IMR-90 (cell line): ENCODE results near the gene POLD3. TPM values are rescaled to one million over a fixed set of nuclear protein-coding genes. Genes with fewer than 3 reads are reported as not detected.

Experiments used
- ATAC-seq: fragments of 200-7000 bp; cut with Tn5 transposase; 2 replicates; pipeline ENCODE4 v1.9.1; 2020; ENCODE audit warnings: low read depth, mild to moderate bottlenecking, moderate library complexity
- BruUV-seq: library from RNA; stranded (reverse); fragments of 400-500 nt; replicated peaks from 2 replicates; lab custom pipeline; 2021; lab: Mats Ljungman, UMichigan
- CTCF ChIA-PET: fragments of 300-600 bp; formaldehyde crosslinking; extraction: SDS; loops from one replicate; lab custom pipeline; 2021; ENCODE audit warnings: antibody characterized with exemption; lab: Yijun Ruan, JAX
- POLR2A ChIA-PET: fragments of 300-600 bp; sonication (Branson Sonifier 250); formaldehyde crosslinking; loops from one replicate; lab custom pipeline; 2022; ENCODE audit warnings: antibody characterized with exemption; ENCODE audit not compliant: unreplicated experiment; lab: Charles Lee
- DNase-seq: peaks from one replicate; pipeline ENCODE4 v3.0.0; 2013
- H2AFZ ChIP-seq: replicated peaks from 2 replicates; pipeline ENCODE3; 2013; ENCODE audit warnings: low read length, mild to moderate bottlenecking; ENCODE audit not compliant: poor library complexity
- H2AK5ac ChIP-seq: 2 replicates; pipeline ENCODE4 v1.6.1; 2013; ENCODE audit warnings: low read depth, low read length, inconsistent platforms
- H2AK9ac ChIP-seq: replicated peaks from 2 replicates; pipeline ENCODE3; 2013; ENCODE audit warnings: mild to moderate bottlenecking, low read depth, low read length, moderate library complexity; ENCODE audit not compliant: poor library complexity
- H2BK120ac ChIP-seq: 2 replicates; pipeline ENCODE4 v1.6.1; 2013; ENCODE audit warnings: low read depth, low read length, inconsistent platforms
- H2BK15ac ChIP-seq: 3 replicates; pipeline ENCODE4 v1.6.1; 2013; ENCODE audit warnings: low read depth, low read length, inconsistent platforms
- H2BK20ac ChIP-seq: 2 replicates; pipeline ENCODE4 v1.6.1; 2013; ENCODE audit warnings: low read depth, mild to moderate bottlenecking, inconsistent platforms, low read length, moderate library complexity
- H2BK5ac ChIP-seq: 2 replicates; pipeline ENCODE4 v1.6.1; 2013; ENCODE audit warnings: mild to moderate bottlenecking, low read depth, low read length, inconsistent platforms; ENCODE audit not compliant: poor library complexity, severe bottlenecking
- H3K14ac ChIP-seq: replicated peaks from 2 replicates; pipeline ENCODE4 v1.6.1; 2013; ENCODE audit warnings: low read depth, low read length, inconsistent platforms
- H3K18ac ChIP-seq: 2 replicates; pipeline ENCODE4 v1.6.1; 2013; ENCODE audit warnings: low read depth, low read length, control low read depth
- H3K23ac ChIP-seq: 2 replicates; pipeline ENCODE4 v1.6.1; 2013; ENCODE audit warnings: low read depth, low read length, inconsistent platforms
- H3K27ac ChIP-seq: 2 replicates; pipeline ENCODE4 v1.5.1; 2013; ENCODE audit warnings: mild to moderate bottlenecking, control low read depth, low read length; ENCODE audit not compliant: insufficient read depth
- H3K27me3 ChIP-seq: 2 replicates; pipeline ENCODE4 v1.6.1; 2013; ENCODE audit warnings: low read length; ENCODE audit not compliant: control insufficient read depth, insufficient read depth
- H3K36me3 ChIP-seq: 2 replicates; pipeline ENCODE4 v1.6.1; 2013; ENCODE audit warnings: low read length, mixed read lengths; ENCODE audit not compliant: control insufficient read depth, insufficient read depth
- H3K4ac ChIP-seq: 2 replicates; pipeline ENCODE4 v1.6.1; 2013; ENCODE audit warnings: low read depth, low read length, inconsistent platforms
- H3K4me1 ChIP-seq: 2 replicates; pipeline ENCODE4 v1.6.1; 2013; ENCODE audit warnings: low read length, mixed read lengths; ENCODE audit not compliant: control insufficient read depth, insufficient read depth
- H3K4me2 ChIP-seq: 2 replicates; pipeline ENCODE4 v1.6.1; 2013; ENCODE audit warnings: low read depth, mild to moderate bottlenecking, control low read depth, low read length, moderate library complexity
- H3K4me3 ChIP-seq: 2 replicates; pipeline ENCODE4 v1.5.1; 2013; ENCODE audit warnings: low read depth, mild to moderate bottlenecking, control low read depth, low read length, moderate library complexity; ENCODE audit not compliant: insufficient read depth
- H3K56ac ChIP-seq: 2 replicates; pipeline ENCODE4 v1.6.1; 2013; ENCODE audit warnings: low read length, inconsistent platforms; ENCODE audit not compliant: insufficient read depth; ENCODE audit errors: extremely low read depth
- H3K79me1 ChIP-seq, 2 experiments: 2 replicates each; pipeline ENCODE4 v1.6.1; 2013; ENCODE audit warnings: low read length in 2 of 2, inconsistent platforms in 1 of 2, low read depth in 1 of 2
- H3K9ac ChIP-seq: 2 replicates; pipeline ENCODE4 v1.6.1; 2013; ENCODE audit warnings: low read depth, low read length, control low read depth
- H3K9me1 ChIP-seq: 2 replicates; pipeline ENCODE4 v1.6.1; 2013; ENCODE audit warnings: low read length, inconsistent platforms; ENCODE audit not compliant: insufficient read depth
- H3K9me3 ChIP-seq: 2 replicates; pipeline ENCODE4 v1.6.1; 2013; ENCODE audit warnings: low read length; ENCODE audit not compliant: control insufficient read depth, insufficient read depth
- H4K20me1 ChIP-seq: 2 replicates; pipeline ENCODE4 v1.6.1; 2013; ENCODE audit warnings: low read length, inconsistent platforms; ENCODE audit not compliant: insufficient read depth
- H4K5ac ChIP-seq: 2 replicates; pipeline ENCODE4 v1.6.1; 2013; ENCODE audit warnings: mild to moderate bottlenecking, low read depth, low read length, control low read depth
- H4K8ac ChIP-seq, 2 experiments: 2 replicates each; pipeline ENCODE4 v1.6.1; 2013; ENCODE audit warnings: low read depth in 2 of 2, low read length in 2 of 2, control low read depth in 1 of 2, inconsistent platforms in 1 of 2
- H4K91ac ChIP-seq: 2 replicates; pipeline ENCODE4 v1.6.1; 2013; ENCODE audit warnings: low read depth, low read length, inconsistent platforms; ENCODE audit not compliant: insufficient read depth
- BHLHE40 ChIP-seq: fragments of 150-350 bp; IDR thresholded peaks from 2 replicates; pipeline ENCODE4 v1.6.1; 2016; ENCODE audit warnings: mild to moderate bottlenecking, low read depth, low read length
- CEBPB ChIP-seq: IDR thresholded peaks from 2 replicates; pipeline ENCODE4 v1.6.1; 2012; ENCODE audit warnings: low read depth, low read length, improper control_type of control experiment
- CHD1 ChIP-seq: IDR thresholded peaks from 2 replicates; pipeline ENCODE4 v1.6.1; 2012; ENCODE audit warnings: low read depth, low read length, improper control_type of control experiment
- CTCF ChIP-seq: conservative IDR thresholded peaks from 2 replicates; pipeline ENCODE4 v1.5.1; 2012; ENCODE audit warnings: mild to moderate bottlenecking, low read depth, low read length, improper control_type of control experiment
- FOS ChIP-seq: fragments of 150-350 bp; IDR thresholded peaks from 2 replicates; pipeline ENCODE4 v1.6.1; 2016; ENCODE audit warnings: low read depth, low read length
- MAFK ChIP-seq: IDR thresholded peaks from 2 replicates; pipeline ENCODE4 v1.6.1; 2012; ENCODE audit warnings: low read depth, low read length, improper control_type of control experiment
- MAZ ChIP-seq: IDR thresholded peaks from 2 replicates; pipeline ENCODE4 v1.6.1; 2012; ENCODE audit warnings: low read depth, mild to moderate bottlenecking, low read length, improper control_type of control experiment, moderate library complexity, borderline replicate concordance
- MXI1 ChIP-seq: IDR thresholded peaks from 2 replicates; pipeline ENCODE4 v1.6.1; 2012; ENCODE audit warnings: low read depth, mild to moderate bottlenecking, low read length, moderate library complexity, borderline replicate concordance
- NFE2L2 ChIP-seq: fragments of 150-350 bp; IDR thresholded peaks from 2 replicates; pipeline ENCODE4 v1.6.1; 2016; ENCODE audit warnings: low read depth, mild to moderate bottlenecking, low read length
- POLR2A ChIP-seq: IDR thresholded peaks from 2 replicates; pipeline ENCODE4 v1.6.1; 2012; ENCODE audit warnings: mild to moderate bottlenecking, low read depth, low read length
- RAD21 ChIP-seq: IDR thresholded peaks from 2 replicates; pipeline ENCODE4 v1.6.1; 2012; ENCODE audit warnings: low read length, improper control_type of control experiment
- RCOR1 ChIP-seq: IDR thresholded peaks from 2 replicates; pipeline ENCODE4 v1.6.1; 2012; ENCODE audit warnings: mild to moderate bottlenecking, low read length, improper control_type of control experiment; ENCODE audit not compliant: insufficient replicate concordance
- RFX5 ChIP-seq: IDR thresholded peaks from 2 replicates; pipeline ENCODE4 v1.8.0; 2012; ENCODE audit warnings: low read depth, mild to moderate bottlenecking, low read length, moderate library complexity
- SMC3 ChIP-seq: fragments of 150-350 bp; IDR thresholded peaks from 2 replicates; pipeline ENCODE4 v1.6.1; 2016; ENCODE audit warnings: low read depth, mild to moderate bottlenecking, antibody characterized with exemption, low read length, moderate library complexity
- USF2 ChIP-seq: fragments of 150-350 bp; IDR thresholded peaks from 2 replicates; pipeline ENCODE4 v1.6.1; 2017; ENCODE audit warnings: mild to moderate bottlenecking, antibody characterized with exemption, low read length, low read depth
- WGBS, 2 experiments: methylation state at CpG; one replicate each; pipeline versions ENCODE4 v1.1.5 to v1.1.7; 2013; ENCODE audit warnings: missing lambda C conversion rate in 2 of 2; ENCODE audit not compliant: insufficient read length in 1 of 2; ENCODE audit errors: extremely low coverage in 2 of 2; 5-methylcytosine and 5-hydroxymethylcytosine counted together
- dilution Hi-C: fragments of 300-500 bp; cut with HindIII; formaldehyde crosslinking; loops from one replicate; pipeline ENCODE4 v1.14.3; 2018; ENCODE audit warnings: low sequenced_read_pairs; ENCODE audit not compliant: unreplicated experiment
- in situ Hi-C: fragments of 300-500 bp; cut with MboI; formaldehyde crosslinking; loops from 3 replicates; pipeline ENCODE4 v1.14.3; 2019; ENCODE audit warnings: low sequenced_read_pairs, inconsistent platforms, mixed read lengths
- intact Hi-C: fragments of 100-400 bp; cut with micrococcal nuclease; formaldehyde crosslinking; loops from 2 replicates; pipeline ENCODE4 v1.10.0; 2022
- polyA plus RNA-seq, 3 experiments: library from polyadenylated mRNA; depleted of rRNA; stranded (reverse); fragments of >200 nt; gene quantifications; 2 replicates each; pipeline ENCODE4 v1.2.3, GENCODE V29; 2012; ENCODE audit warnings: low replicate concordance in 1 of 3
- total RNA-seq: library from RNA; depleted of rRNA; stranded (reverse); fragments of >200 nt; gene quantifications from 2 replicates; pipeline ENCODE4 v1.2.3, GENCODE V29; 2012
- TF ChIP-seq, protein P1 (sequence below): fragments of 150-350 bp; IDR thresholded peaks from 2 replicates; pipeline ENCODE4 v1.6.1; 2016; ENCODE audit warnings: low read depth, mild to moderate bottlenecking, low read length, moderate library complexity, borderline replicate concordance

Gene POLD3
- total and polyA plus RNA-seq, 2 of the 4 experiments (the other 2 are of a cell fraction): 9.1 to 9.2 TPM

GRCh38 chr11:74592063-74592440 lies 330 bp upstream of the POLD3 start:
- POLR2A ChIA-PET: interaction anchor here (0.5 kb wide), 1 partner anchor 35 kb away, joined by 5 read pairs; no protein-coding TSS in a partner anchor
- H3K14ac ChIP-seq: 0 out of 2 replicates have a peak overlapping the region, but pooled peaks have one; percentile 20
- dilution Hi-C loops (no loop called here), in situ Hi-C loops (no loop called here), intact Hi-C loops (loop anchor here (5.0 kb wide), 1 partner anchor 135 kb away; no protein-coding TSS in a partner anchor)
- H4K5ac ChIP-seq: peak overlapping the region; percentile 55
- peaks cover 3 to 23% of the 10 kb centered on the region in 2 experiments; a peak in 2 of 4 replicates for H3K79me1 ChIP-seq
- H2AK9ac ChIP-seq: no peak overlapping the region
- CTCF ChIA-PET: interaction anchor here (0.7 to 0.8 kb wide), 2 partner anchors 11 to 13 kb away, joined by 3 read pairs; no protein-coding TSS in a partner anchor
- H3K9me3 ChIP-seq: no peaks in the 10 kb centered on the region
- H3K4me1 ChIP-seq: no peaks in the 10 kb centered on the region
- no peak for TF ChIP-seq FOS
- TF ChIP-seq CTCF: no peak
- TF ChIP-seq MAFK: no peak
- TF ChIP-seq SMC3: no peak
- no peak for TF ChIP-seq POLR2A
- no peak for TF ChIP-seq MAZ
- TF ChIP-seq RCOR1: no peak
- no peak for TF ChIP-seq BHLHE40
- no peak for TF ChIP-seq CHD1
- no peak for TF ChIP-seq MXI1
- TF ChIP-seq NFE2L2: no peak
- TF ChIP-seq CEBPB: no peak
- no peak for TF ChIP-seq USF2
- no peak for TF ChIP-seq RFX5
- TF ChIP-seq, protein P1, sequence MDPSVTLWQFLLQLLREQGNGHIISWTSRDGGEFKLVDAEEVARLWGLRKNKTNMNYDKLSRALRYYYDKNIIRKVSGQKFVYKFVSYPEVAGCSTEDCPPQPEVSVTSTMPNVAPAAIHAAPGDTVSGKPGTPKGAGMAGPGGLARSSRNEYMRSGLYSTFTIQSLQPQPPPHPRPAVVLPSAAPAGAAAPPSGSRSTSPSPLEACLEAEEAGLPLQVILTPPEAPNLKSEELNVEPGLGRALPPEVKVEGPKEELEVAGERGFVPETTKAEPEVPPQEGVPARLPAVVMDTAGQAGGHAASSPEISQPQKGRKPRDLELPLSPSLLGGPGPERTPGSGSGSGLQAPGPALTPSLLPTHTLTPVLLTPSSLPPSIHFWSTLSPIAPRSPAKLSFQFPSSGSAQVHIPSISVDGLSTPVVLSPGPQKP: no peak
- TF ChIP-seq RAD21: no peak
- peak overlapping the region; percentile 79 for H3K4me2 ChIP-seq
- 67% methylated on average over 1 of the region's 7 CpGs; no CpG with 5 or more reads in 1 of the 2 experiments for WGBS, 2 experiments
- no peak overlapping the region for H2BK120ac ChIP-seq
- H4K91ac ChIP-seq: no peak overlapping the region
- no TSS peak for BruUV-seq
- no peak overlapping the region for H3K4ac ChIP-seq
- H3K4me3 ChIP-seq: peak overlapping the region; percentile 65; the same call in 1 of the 2 replicates
- H2BK5ac ChIP-seq: peak overlapping the region; percentile 37
- no peak overlapping the region for H3K23ac ChIP-seq
- peak overlapping the region; percentile 17 for H3K9ac ChIP-seq
- no peak overlapping the region for H3K27ac ChIP-seq
- peak overlapping the region; percentile 71 to 96 for H4K8ac ChIP-seq
- peak overlapping the region; percentile 94 for H2AFZ ChIP-seq
- no peaks in the 10 kb centered on the region; the same call in none of the 2 replicates for H3K27me3 ChIP-seq
- no peak overlapping the region for H3K56ac ChIP-seq
- H2BK15ac ChIP-seq: peak overlapping the region; percentile 6; the same call in 1 of the 3 replicates
- H4K20me1 ChIP-seq: no peaks in the 10 kb centered on the region
- H2BK20ac ChIP-seq: no peak overlapping the region
- DNase-seq (peak; percentile 5), ATAC-seq (peak; percentile 47)
- H3K36me3 ChIP-seq: no peaks in the 10 kb centered on the region
- no peak overlapping the region for H3K18ac ChIP-seq
- H3K9me1 ChIP-seq: no peaks in the 10 kb centered on the region
- H2AK5ac ChIP-seq: no peak overlapping the region
